ENCODE data around the gene TAF13. TPM values are rescaled to one million over a fixed set of nuclear protein-coding genes. Genes with fewer than 3 reads are reported as not detected.

The TAF13 gene
- total RNA-seq, 1 experiment from 2014 or later: 27.3 TPM

- Histone ChIP-seq H4K20me1 (ENCODE audit: insufficient read depth) (no peaks in the 10 kb centered on the region), H3K27me3 (ENCODE audit: insufficient read depth, low read length) (no peaks in the 10 kb centered on the region), H3K9me3 (ENCODE audit: control insufficient read depth in 1 of 2, insufficient read depth in 1 of 2, low read depth in 1 of 2, low read length in 2 of 2) (no peaks in the 10 kb centered on the region), H3K9me2 (ENCODE audit: insufficient read depth) (no peaks in the 10 kb centered on the region), H3K9ac (ENCODE audit: low read length) (no peak overlapping the region), H3K4me1 (ENCODE audit: control insufficient read depth in 1 of 2, insufficient read depth in 2 of 2, low read length in 2 of 2) (peaks cover 12 to 15% of the 10 kb centered on the region in 2 experiments), H3K27ac (ENCODE audit: low read depth, low read length) (no peak overlapping the region), H3K36me3 (ENCODE audit: control insufficient read depth in 1 of 2, insufficient read depth in 2 of 2, low read length in 2 of 2) (no peaks in the 10 kb centered on the region), H2AFZ (ENCODE audit: low read depth, low read length, poor library complexity, severe bottlenecking) (no peak overlapping the region), H3K79me2 (ENCODE audit: insufficient read depth, low read length) (no peaks in the 10 kb centered on the region), H3K4me3 (replicated peaks in 1 of 2; ENCODE audit: low read depth in 1 of 2, low read length in 2 of 2) (no peak overlapping the region), H3K4me2 (ENCODE audit: low read length) (no peak overlapping the region)
- BruUV-seq (replicated peaks): no TSS peak
- TF ChIP-seq CBX3 (IDR thresholded peaks at IDR 0.05; ENCODE audit: low read depth) (no peak), SIN3A (IDR thresholded peaks at IDR 0.05; ENCODE audit: low read depth) (no peak), SP1 (IDR thresholded peaks at IDR 0.05; ENCODE audit: low read depth) (no peak), SRF (IDR thresholded peaks at IDR 0.05; ENCODE audit: low read depth) (no peak), JUND (IDR thresholded peaks at IDR 0.05) (no peak), POLR2A (IDR thresholded peaks at IDR 0.05; ENCODE audit: borderline replicate concordance, extremely low read depth, insufficient read depth, insufficient read length) (no peak), REST (IDR thresholded peaks at IDR 0.05; ENCODE audit: low read depth) (no peak), EZH2phosphoT487 (IDR thresholded peaks at IDR 0.05; ENCODE audit: borderline replicate concordance) (no peak), ZNF274 (IDR thresholded peaks at IDR 0.05; ENCODE audit: low read depth, low read length) (no peak), ELF1 (IDR thresholded peaks at IDR 0.05; ENCODE audit: borderline replicate concordance, low read depth) (no peak), RAD21 (IDR thresholded peaks at IDR 0.05; ENCODE audit: low read depth) (no peak), YY1 (IDR thresholded peaks at IDR 0.05; ENCODE audit: extremely low read depth, insufficient replicate concordance, low read depth, low read length) (no peak), CEBPB (IDR thresholded peaks at IDR 0.05; ENCODE audit: low read depth) (no peak), FOSL1 (IDR thresholded peaks at IDR 0.05; ENCODE audit: low read depth) (no peak)
- TF ChIP-seq, protein P1, sequence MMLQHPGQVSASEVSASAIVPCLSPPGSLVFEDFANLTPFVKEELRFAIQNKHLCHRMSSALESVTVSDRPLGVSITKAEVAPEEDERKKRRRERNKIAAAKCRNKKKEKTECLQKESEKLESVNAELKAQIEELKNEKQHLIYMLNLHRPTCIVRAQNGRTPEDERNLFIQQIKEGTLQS (IDR thresholded peaks at IDR 0.05): no peak
- intact Hi-C loops (cut with micrococcal nuclease): no loop called here
- no peak for DNase-seq (ENCODE audit: low read depth, low spot score)
- POLR2A ChIA-PET: interaction anchor here (2.6 kb wide), 1 partner anchor 17 kb away, joined by 10 read pairs; no protein-coding TSS in a partner anchor
- CTCF ChIA-PET: interaction anchor here (1.9 kb wide), 1 partner anchor 16 kb away, joined by 4 read pairs; no protein-coding TSS in a partner anchor
- no peak for ATAC-seq
- RAD21 ChIA-PET (ENCODE audit: low non-redundant PET in 1 of 2, low total read pairs in 2 of 2, uncharacterized antibody in 2 of 2, unreplicated experiment in 2 of 2): no interaction called here
These were observed 7.7 kb upstream of the TAF13 start for GRCh38 chr1:109083501-109083900.
